Hepatocyte (in vitro differentiated cells): ENCODE data around the gene PRSS27. TPM values are rescaled to one million over a fixed set of nuclear protein-coding genes. Genes with fewer than 3 reads are reported as not detected.

Experiments
- DNase-seq: peaks from one replicate; pipeline ENCODE4 v3.0.0-alpha.2; 2016; ENCODE audit warnings: low spot score
- H2AFZ ChIP-seq: fragments of 200-600 bp; sonication (generic); 2 replicates; pipeline ENCODE4 v1.6.0; 2016; ENCODE audit warnings: antibody characterized with exemption, mild to moderate bottlenecking
- H3K27ac ChIP-seq: fragments of 200-600 bp; sonication (generic); 2 replicates; pipeline ENCODE4 v1.5.1; 2016; ENCODE audit warnings: mild to moderate bottlenecking
- H3K27me3 ChIP-seq: fragments of 200-600 bp; sonication (generic); 2 replicates; pipeline ENCODE4 v1.6.1; 2016
- H3K36me3 ChIP-seq: fragments of 200-600 bp; sonication (generic); replicated peaks from 2 replicates; pipeline ENCODE4 v1.5.1; 2016; ENCODE audit warnings: low read depth; ENCODE audit not compliant: insufficient read depth
- H3K4me1 ChIP-seq: fragments of 200-600 bp; sonication (generic); 2 replicates; pipeline ENCODE4 v1.5.1; 2016; ENCODE audit warnings: mild to moderate bottlenecking, moderate library complexity; ENCODE audit not compliant: insufficient read depth
- H3K4me2 ChIP-seq: fragments of 200-600 bp; sonication (generic); 2 replicates; pipeline ENCODE4 v1.6.0; 2016
- H3K4me3 ChIP-seq: fragments of 200-600 bp; sonication (generic); 2 replicates; pipeline ENCODE4 v1.5.1; 2016; ENCODE audit warnings: mild to moderate bottlenecking
- H3K79me2 ChIP-seq: fragments of 200-600 bp; sonication (generic); 2 replicates; pipeline ENCODE4 v1.6.0; 2017; ENCODE audit warnings: mild to moderate bottlenecking
- H3K9me2 ChIP-seq: fragments of 200-600 bp; sonication (generic); replicated peaks from 2 replicates; pipeline ENCODE4 v1.6.0; 2017; ENCODE audit warnings: mild to moderate bottlenecking; ENCODE audit not compliant: insufficient read depth
- H3K9me3 ChIP-seq: fragments of 200-600 bp; sonication (generic); 2 replicates; pipeline ENCODE4 v1.5.1; 2016; ENCODE audit warnings: low read depth, mild to moderate bottlenecking
- H4K20me1 ChIP-seq: fragments of 200-600 bp; sonication (generic); 2 replicates; pipeline ENCODE4 v1.6.0; 2016; ENCODE audit warnings: mild to moderate bottlenecking; ENCODE audit not compliant: insufficient read depth, poor library complexity, severe bottlenecking
- CTCF ChIP-seq: fragments of 200-600 bp; sonication (generic); IDR thresholded peaks from 2 replicates; pipeline ENCODE4 v1.5.1; 2016; ENCODE audit warnings: antibody characterized with exemption, mild to moderate bottlenecking; ENCODE audit not compliant: poor library complexity
- EZH2 ChIP-seq: fragments of 200-600 bp; sonication (generic); IDR thresholded peaks from 2 replicates; pipeline ENCODE4 v1.6.1; 2016; ENCODE audit warnings: antibody characterized with exemption, mild to moderate bottlenecking, borderline replicate concordance
- EZH2phosphoT487 ChIP-seq: fragments of 200-600 bp; sonication (generic); IDR thresholded peaks from one replicate; pipeline ENCODE4 v1.6.1; 2018; ENCODE audit warnings: antibody characterized with exemption, mild to moderate bottlenecking, low read depth, moderate library complexity; ENCODE audit not compliant: unreplicated experiment, severe bottlenecking
- WGBS: methylation state at CpG from one replicate; pipeline ENCODE4 v1.1.6; 2016; ENCODE audit warnings: low lambda C conversion rate; ENCODE audit errors: missing lambda C conversion rate; 5-methylcytosine and 5-hydroxymethylcytosine counted together
- polyA plus RNA-seq: library from polyadenylated mRNA; unstranded; fragments of >200 nt; fragmentation: Nextera tagmentation; extraction: Ambion mirVana; gene quantifications from 2 replicates; pipeline ENCODE4 v1.2.1, GENCODE V29; 2016
- total RNA-seq: library from RNA; depleted of rRNA; stranded (reverse); fragments of >200 nt; gene quantifications from 2 replicates; pipeline ENCODE4 v1.2.3, GENCODE V29; 2014

PRSS27 gene
- total and polyA plus RNA-seq, 2 experiments from 2014 or later = 1.4 TPM

GRCh38 chr16:2766430-2767139, 46.6 kb upstream of the PRSS27 start:
- Histone ChIP-seq H3K4me2 (no peak overlapping the region), H3K4me3 (no peak overlapping the region), H3K9me2 (no peaks in the 10 kb centered on the region), H3K9me3 (no peaks in the 10 kb centered on the region), H2AFZ (no peak overlapping the region), H3K4me1 (no peaks in the 10 kb centered on the region), H3K27me3 (no peaks in the 10 kb centered on the region), H3K36me3 (peaks cover 15% of the 10 kb centered on the region), H3K79me2 (peaks cover 74% of the 10 kb centered on the region), H3K27ac (no peak overlapping the region), H4K20me1 (peaks cover 63% of the 10 kb centered on the region)
- 97% methylated on average over 44 of the region's 44 CpGs for WGBS
- DNase-seq = no peak
- TF ChIP-seq EZH2phosphoT487 (no peak), CTCF (no peak), EZH2 (no peak)

- no peak for DNase-seq
- Histone ChIP-seq H3K9me3 (no peaks in the 10 kb centered on the region), H3K4me2 (no peak overlapping the region), H2AFZ (no peak overlapping the region), H3K4me1 (no peaks in the 10 kb centered on the region), H3K9me2 (no peaks in the 10 kb centered on the region), H3K36me3 (peaks cover 20% of the 10 kb centered on the region), H3K27ac (no peak overlapping the region), H3K79me2 (peaks cover 83% of the 10 kb centered on the region), H4K20me1 (peaks cover 54% of the 10 kb centered on the region), H3K4me3 (no peak overlapping the region), H3K27me3 (no peaks in the 10 kb centered on the region)
- 99% methylated on average over 73 of the region's 73 CpGs for WGBS
- TF ChIP-seq EZH2 = no peak
- TF ChIP-seq CTCF = no peak
- no peak for TF ChIP-seq EZH2phosphoT487
Observed at GRCh38 chr16:2765462-2766404, 45.7 kb upstream of the PRSS27 start.

- 97% methylated on average over 9 of the region's 9 CpGs for WGBS
- no peak overlapping the region for H3K27ac ChIP-seq
- TF ChIP-seq CTCF (no peak), EZH2 (no peak), EZH2phosphoT487 (no peak)
- H3K9me2 ChIP-seq = no peaks in the 10 kb centered on the region
- DNase-seq = no peak
- no peaks in the 10 kb centered on the region for H3K9me3 ChIP-seq
- H3K4me3 ChIP-seq = no peak overlapping the region
- H3K36me3 ChIP-seq = peaks cover 26% of the 10 kb centered on the region
- H3K79me2 ChIP-seq = peaks cover 89% of the 10 kb centered on the region
- no peak overlapping the region for H3K4me2 ChIP-seq
- no peaks in the 10 kb centered on the region for H3K4me1 ChIP-seq
- H2AFZ ChIP-seq = no peak overlapping the region
- H4K20me1 ChIP-seq = peaks cover 51% of the 10 kb centered on the region
- no peaks in the 10 kb centered on the region for H3K27me3 ChIP-seq
Observed at GRCh38 chr16:2764718-2765117, 44.7 kb upstream of the PRSS27 start.
